ENCODE data around the gene TBL1X. TPM values are rescaled to one million over a fixed set of nuclear protein-coding genes. Genes with fewer than 3 reads are reported as not detected.

Gene TBL1X
- total and polyA plus RNA-seq, 2 donors (not counting 3 experiments of a cell fraction or from before 2014, with no cell fraction given), result 8.7 to 25.3 TPM

GRCh38 chrX:9609987-9610386, 145.1 kb downstream of the TBL1X start:
- Histone ChIP-seq H3K9ac (replicated peaks; ENCODE audit: extremely low read depth, insufficient read depth, low read length) (no peak overlapping the region), H3K27ac (ENCODE audit: insufficient read depth, low read depth, low read length) (no peak overlapping the region), H3K9me3 (replicated peaks; ENCODE audit: control insufficient read depth, insufficient read depth, low read length) (no peaks in the 10 kb centered on the region), H3K27me3 (ENCODE audit: control insufficient read depth in 2 of 2, insufficient read depth in 2 of 2, low read length in 2 of 2) (no peaks in the 10 kb centered on the region), H3K36me3 (ENCODE audit: control insufficient read depth in 2 of 2, extremely low read depth in 1 of 2, insufficient read depth in 2 of 2, low read length in 2 of 2) (no peaks in the 10 kb centered on the region), H3K79me2 (ENCODE audit: control insufficient read depth, insufficient read depth, low read length) (no peaks in the 10 kb centered on the region), H3K4me3 (replicated peaks in 1 of 3; ENCODE audit: insufficient read depth in 1 of 3, low read depth in 1 of 3, low read length in 3 of 3) (no peak overlapping the region), H3K4me2 (ENCODE audit: insufficient read depth, low read length) (no peak overlapping the region), H3K4me1 (ENCODE audit: control insufficient read depth, extremely low read depth, insufficient read depth, low read length) (peaks cover 20% of the 10 kb centered on the region), H2AFZ (ENCODE audit: low read depth, low read length) (no peak overlapping the region), H3K9me1 (replicated peaks; ENCODE audit: control insufficient read depth, extremely low read depth, insufficient read depth, low read length) (no peaks in the 10 kb centered on the region), H4K20me1 (replicated peaks; ENCODE audit: control insufficient read depth, extremely low read depth, insufficient read depth, low read length) (no peaks in the 10 kb centered on the region)
- intact Hi-C loops (cut with micrococcal nuclease) (loop anchor here (1.0 to 2.0 kb wide), 2 partner anchors 75 to 145 kb away; partner anchors contain the start of gene TBL1X), dilution Hi-C loops (cut with MboI; ENCODE audit: extremely low pct_ligation_motif_present, low sequenced_read_pairs) (no loop called here)
- ChIA-PET POLR2A (no interaction called here), CTCF (interaction anchor here (0.7 to 1.2 kb wide), 3 partner anchors 8 to 147 kb away, joined by 3 read pairs; no protein-coding TSS in a partner anchor)
- DNase-seq (ENCODE audit: low read depth, low spot score), result no peak
- TF ChIP-seq JUN (IDR thresholded peaks at IDR 0.05; ENCODE audit: borderline replicate concordance, insufficient read depth, insufficient read length, low read depth) (no peak), FOS (IDR thresholded peaks at IDR 0.05; ENCODE audit: borderline replicate concordance, insufficient read depth, low read length) (no peak), MYC (IDR thresholded peaks at IDR 0.05; ENCODE audit: low read depth, low read length) (no peak), CTCF (IDR thresholded peaks at IDR 0.05; ENCODE audit: extremely low read depth in 1 of 2, insufficient read depth in 1 of 2, low read depth in 1 of 2, low read length in 2 of 2) (no peak), MAX (IDR thresholded peaks at IDR 0.05; ENCODE audit: insufficient read depth, insufficient read length) (no peak), GATA2 (IDR thresholded peaks at IDR 0.05; ENCODE audit: insufficient read depth, insufficient read length, low read depth, low read length) (no peak), EZH2 (IDR thresholded peaks at IDR 0.05; ENCODE audit: borderline replicate concordance, low read depth, low read length, severe bottlenecking) (no peak), POLR2AphosphoS5 (IDR thresholded peaks at IDR 0.05; ENCODE audit: insufficient read depth, low read depth, low read length) (no peak), POLR2A (IDR thresholded peaks at IDR 0.05; ENCODE audit: low read depth, low read length) (no peak)
- no peak for FAIRE-seq
- BruUV-seq (replicated peaks), result no TSS peak

All from endothelial cell of umbilical vein (primary cell).